BLaER1 treated with 17β-estradiol and CSF1 and Interleukin-3, amounts not matched to agents 10 nM and 100 nM (cell line): ENCODE results near the gene FBXO41.

Source experiments
- H3K27ac ChIP-seq, 11 experiments: shearing (Covaris generic); formaldehyde crosslinking; 2 replicates each; pipeline ENCODE4 v1.8.1; 2022
- H3K27me3 ChIP-seq, 11 experiments: shearing (Covaris generic); formaldehyde crosslinking; 2 replicates each; pipeline ENCODE4 v1.8.1; 2022
- H3K36me3 ChIP-seq, 11 experiments: shearing (Covaris generic); formaldehyde crosslinking; 2 replicates each; pipeline ENCODE4 v1.8.1; 2022
- H3K4me1 ChIP-seq, 10 experiments: shearing (Covaris generic); formaldehyde crosslinking; 2 replicates each; pipeline ENCODE4 v1.8.1; 2022
- H3K4me2 ChIP-seq, 11 experiments: shearing (Covaris generic); formaldehyde crosslinking; 2 replicates each; pipeline ENCODE4 v1.8.1; 2022
- H3K4me3 ChIP-seq, 10 experiments: shearing (Covaris generic); formaldehyde crosslinking; 2 replicates each; pipeline ENCODE4 v1.8.1; 2022
- H3K9ac ChIP-seq, 11 experiments: shearing (Covaris generic); formaldehyde crosslinking; 2 replicates each; pipeline ENCODE4 v1.8.1; 2022
- H3K9me3 ChIP-seq, 11 experiments: shearing (Covaris generic); formaldehyde crosslinking; replicated peaks in 1 of 11; 2 replicates each; pipeline ENCODE4 v1.8.1; 2022
- H4K20me1 ChIP-seq, 11 experiments: shearing (Covaris generic); formaldehyde crosslinking; 2 replicates each; pipeline ENCODE4 v1.8.1; 2022
- Cebpa-rat ChIP-seq, 11 experiments: shearing (Covaris generic); IDR thresholded peaks; 2 replicates each; pipeline ENCODE4 v1.8.1; 2022

FBXO41 gene

DNA sequence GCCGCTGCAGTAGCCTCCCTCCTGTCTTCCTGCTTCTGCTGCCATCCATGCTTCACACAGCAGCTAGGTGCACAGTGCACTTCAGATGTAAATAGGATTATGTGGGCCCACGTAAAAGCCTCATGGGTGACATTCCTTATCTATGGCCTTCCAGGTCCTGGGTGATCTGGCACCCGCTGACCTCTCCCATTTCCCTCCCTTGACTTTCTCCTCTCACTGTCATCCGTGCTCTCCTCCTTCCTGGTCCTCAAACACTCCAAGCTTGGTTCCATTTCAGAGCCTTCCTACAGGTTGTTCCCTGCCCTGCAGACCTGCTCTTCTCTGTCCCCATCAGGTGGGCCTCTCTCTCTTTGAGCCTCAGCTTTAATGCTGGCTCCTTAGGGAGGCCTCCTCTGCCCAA lies 74.3 kb downstream of the FBXO41 start:
- Histone ChIP-seq H3K4me3 (no peak overlapping the region), H3K9ac (no peak overlapping the region), H3K27me3 (no peaks in the 10 kb centered on the region; a peak in 1 of 22 replicates), H3K36me3 (no peaks in the 10 kb centered on the region), H3K4me2 (no peak overlapping the region), H4K20me1 (peaks cover 0 to 1% (median 0%) of the 10 kb centered on the region in 11 experiments; a peak in 1 of 22 replicates), H3K27ac (no peak overlapping the region), H3K4me1 (peaks cover 22 to 28% (median 26%) of the 10 kb centered on the region in 10 experiments), H3K9me3 (no peaks in the 10 kb centered on the region)
- no peak for TF ChIP-seq Cebpa-rat (IDR thresholded peaks at IDR 0.05)

DNA sequence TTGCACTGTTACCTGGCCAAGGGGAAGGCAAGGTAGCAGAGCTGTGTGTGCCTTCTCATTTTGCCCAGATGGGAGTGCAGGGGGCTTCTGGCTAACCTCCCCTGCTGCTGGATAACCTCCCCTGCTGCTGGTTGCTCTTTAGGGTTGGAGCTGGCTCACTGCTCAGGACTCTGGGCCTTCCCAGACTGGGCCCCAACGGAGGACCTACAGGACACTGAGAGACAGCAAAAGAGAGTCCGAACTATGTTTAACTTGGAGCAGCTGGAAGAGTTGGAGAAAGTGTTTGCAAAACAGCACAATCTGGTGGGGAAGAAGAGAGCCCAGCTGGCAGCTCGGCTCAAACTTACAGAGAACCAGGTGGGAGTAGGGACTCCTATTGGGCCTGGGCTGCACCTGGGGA lies 76.0 kb downstream of the FBXO41 start:
- Histone ChIP-seq H4K20me1 (no peaks in the 10 kb centered on the region), H3K9ac (no peak overlapping the region), H3K27ac (no peak overlapping the region), H3K36me3 (no peaks in the 10 kb centered on the region), H3K4me2 (no peak overlapping the region), H3K9me3 (peaks cover 2 to 11% (median 4%) of the 10 kb centered on the region in 11 experiments; a peak in 21 of 22 replicates), H3K27me3 (peaks cover 3 to 14% (median 11%) of the 10 kb centered on the region in 11 experiments), H3K4me3 (no peak overlapping the region), H3K4me1 (peaks cover 14 to 17% (median 15%) of the 10 kb centered on the region in 10 experiments)
- no peak for TF ChIP-seq Cebpa-rat (IDR thresholded peaks at IDR 0.05)

DNA sequence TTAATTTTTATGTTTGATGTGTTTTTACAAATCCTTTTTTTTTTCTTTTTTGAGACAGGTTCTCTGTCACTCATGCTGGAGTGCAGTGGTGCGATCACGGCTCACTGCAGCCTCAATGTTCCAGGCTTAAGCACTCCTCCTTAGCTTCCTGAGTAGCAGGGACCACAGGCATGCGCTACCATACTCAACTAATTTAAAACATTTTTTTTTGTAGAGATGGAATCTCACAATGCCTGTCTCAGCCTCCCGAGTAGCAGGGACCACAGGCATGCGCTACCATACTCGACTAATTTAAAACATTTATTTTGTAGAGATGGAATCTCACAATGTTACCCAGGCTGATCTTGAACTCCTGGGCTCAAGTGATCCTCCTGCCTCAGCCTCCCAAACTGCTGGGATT lies 78.7 kb downstream of the FBXO41 start:
- no peak overlapping the region for H3K27ac ChIP-seq
- H3K4me3 ChIP-seq, result no peak overlapping the region
- H3K9me3 ChIP-seq, result peaks cover 22 to 35% (median 26%) of the 10 kb centered on the region in 11 experiments
- H3K4me1 ChIP-seq, result peaks cover 0 to 7% (median 0%) of the 10 kb centered on the region in 10 experiments; a peak in 2 of 20 replicates
- H3K36me3 ChIP-seq, result no peaks in the 10 kb centered on the region
- peaks cover 20 to 37% (median 33%) of the 10 kb centered on the region in 11 experiments for H3K27me3 ChIP-seq
- no peak for TF ChIP-seq Cebpa-rat (IDR thresholded peaks at IDR 0.05)
- H3K4me2 ChIP-seq, result no peak overlapping the region
- H3K9ac ChIP-seq, result no peak overlapping the region
- H4K20me1 ChIP-seq, result no peaks in the 10 kb centered on the region
